IMR-90 (cell line): ENCODE data around the gene OAF. TPM values are rescaled to one million over a fixed set of nuclear protein-coding genes. Genes with fewer than 3 reads are reported as not detected.

ENCODE experiments used
- ATAC-seq: fragments of 200-7000 bp; cut with Tn5 transposase; 2 replicates; pipeline ENCODE4 v1.9.1; 2020; ENCODE audit warnings: low read depth, mild to moderate bottlenecking, moderate library complexity
- BruUV-seq: library from RNA; stranded (reverse); fragments of 400-500 nt; replicated peaks from 2 replicates; lab custom pipeline; 2021; lab: Mats Ljungman, UMichigan
- CTCF ChIA-PET: fragments of 300-600 bp; formaldehyde crosslinking; extraction: SDS; loops from one replicate; lab custom pipeline; 2021; ENCODE audit warnings: antibody characterized with exemption; lab: Yijun Ruan, JAX
- POLR2A ChIA-PET: fragments of 300-600 bp; sonication (Branson Sonifier 250); formaldehyde crosslinking; loops from one replicate; lab custom pipeline; 2022; ENCODE audit warnings: antibody characterized with exemption; ENCODE audit not compliant: unreplicated experiment; lab: Charles Lee
- DNase-seq: peaks from one replicate; pipeline ENCODE4 v3.0.0; 2013
- H2AFZ ChIP-seq: replicated peaks from 2 replicates; pipeline ENCODE3; 2013; ENCODE audit warnings: low read length, mild to moderate bottlenecking; ENCODE audit not compliant: poor library complexity
- H2AK5ac ChIP-seq: 2 replicates; pipeline ENCODE4 v1.6.1; 2013; ENCODE audit warnings: low read depth, low read length, inconsistent platforms
- H2AK9ac ChIP-seq: replicated peaks from 2 replicates; pipeline ENCODE3; 2013; ENCODE audit warnings: mild to moderate bottlenecking, low read depth, low read length, moderate library complexity; ENCODE audit not compliant: poor library complexity
- H2BK120ac ChIP-seq: 2 replicates; pipeline ENCODE4 v1.6.1; 2013; ENCODE audit warnings: low read depth, low read length, inconsistent platforms
- H2BK15ac ChIP-seq: 3 replicates; pipeline ENCODE4 v1.6.1; 2013; ENCODE audit warnings: low read depth, low read length, inconsistent platforms
- H2BK20ac ChIP-seq: 2 replicates; pipeline ENCODE4 v1.6.1; 2013; ENCODE audit warnings: low read depth, mild to moderate bottlenecking, inconsistent platforms, low read length, moderate library complexity
- H2BK5ac ChIP-seq: 2 replicates; pipeline ENCODE4 v1.6.1; 2013; ENCODE audit warnings: mild to moderate bottlenecking, low read depth, low read length, inconsistent platforms; ENCODE audit not compliant: poor library complexity, severe bottlenecking
- H3K14ac ChIP-seq: replicated peaks from 2 replicates; pipeline ENCODE4 v1.6.1; 2013; ENCODE audit warnings: low read depth, low read length, inconsistent platforms
- H3K18ac ChIP-seq: 2 replicates; pipeline ENCODE4 v1.6.1; 2013; ENCODE audit warnings: low read depth, low read length, control low read depth
- H3K23ac ChIP-seq: 2 replicates; pipeline ENCODE4 v1.6.1; 2013; ENCODE audit warnings: low read depth, low read length, inconsistent platforms
- H3K27ac ChIP-seq: 2 replicates; pipeline ENCODE4 v1.5.1; 2013; ENCODE audit warnings: mild to moderate bottlenecking, control low read depth, low read length; ENCODE audit not compliant: insufficient read depth
- H3K27me3 ChIP-seq: 2 replicates; pipeline ENCODE4 v1.6.1; 2013; ENCODE audit warnings: low read length; ENCODE audit not compliant: control insufficient read depth, insufficient read depth
- H3K36me3 ChIP-seq: 2 replicates; pipeline ENCODE4 v1.6.1; 2013; ENCODE audit warnings: low read length, mixed read lengths; ENCODE audit not compliant: control insufficient read depth, insufficient read depth
- H3K4ac ChIP-seq: 2 replicates; pipeline ENCODE4 v1.6.1; 2013; ENCODE audit warnings: low read depth, low read length, inconsistent platforms
- H3K4me1 ChIP-seq: 2 replicates; pipeline ENCODE4 v1.6.1; 2013; ENCODE audit warnings: low read length, mixed read lengths; ENCODE audit not compliant: control insufficient read depth, insufficient read depth
- H3K4me2 ChIP-seq: 2 replicates; pipeline ENCODE4 v1.6.1; 2013; ENCODE audit warnings: low read depth, mild to moderate bottlenecking, control low read depth, low read length, moderate library complexity
- H3K4me3 ChIP-seq: 2 replicates; pipeline ENCODE4 v1.5.1; 2013; ENCODE audit warnings: low read depth, mild to moderate bottlenecking, control low read depth, low read length, moderate library complexity; ENCODE audit not compliant: insufficient read depth
- H3K56ac ChIP-seq: 2 replicates; pipeline ENCODE4 v1.6.1; 2013; ENCODE audit warnings: low read length, inconsistent platforms; ENCODE audit not compliant: insufficient read depth; ENCODE audit errors: extremely low read depth
- H3K79me1 ChIP-seq, 2 experiments: 2 replicates each; pipeline ENCODE4 v1.6.1; 2013; ENCODE audit warnings: low read length in 2 of 2, inconsistent platforms in 1 of 2, low read depth in 1 of 2
- H3K9ac ChIP-seq: 2 replicates; pipeline ENCODE4 v1.6.1; 2013; ENCODE audit warnings: low read depth, low read length, control low read depth
- H3K9me1 ChIP-seq: 2 replicates; pipeline ENCODE4 v1.6.1; 2013; ENCODE audit warnings: low read length, inconsistent platforms; ENCODE audit not compliant: insufficient read depth
- H3K9me3 ChIP-seq: 2 replicates; pipeline ENCODE4 v1.6.1; 2013; ENCODE audit warnings: low read length; ENCODE audit not compliant: control insufficient read depth, insufficient read depth
- H4K20me1 ChIP-seq: 2 replicates; pipeline ENCODE4 v1.6.1; 2013; ENCODE audit warnings: low read length, inconsistent platforms; ENCODE audit not compliant: insufficient read depth
- H4K5ac ChIP-seq: 2 replicates; pipeline ENCODE4 v1.6.1; 2013; ENCODE audit warnings: mild to moderate bottlenecking, low read depth, low read length, control low read depth
- H4K8ac ChIP-seq, 2 experiments: 2 replicates each; pipeline ENCODE4 v1.6.1; 2013; ENCODE audit warnings: low read depth in 2 of 2, low read length in 2 of 2, control low read depth in 1 of 2, inconsistent platforms in 1 of 2
- H4K91ac ChIP-seq: 2 replicates; pipeline ENCODE4 v1.6.1; 2013; ENCODE audit warnings: low read depth, low read length, inconsistent platforms; ENCODE audit not compliant: insufficient read depth
- CEBPB ChIP-seq: IDR thresholded peaks from 2 replicates; pipeline ENCODE4 v1.6.1; 2012; ENCODE audit warnings: low read depth, low read length, improper control_type of control experiment
- CTCF ChIP-seq: conservative IDR thresholded peaks from 2 replicates; pipeline ENCODE4 v1.5.1; 2012; ENCODE audit warnings: mild to moderate bottlenecking, low read depth, low read length, improper control_type of control experiment
- FOS ChIP-seq: fragments of 150-350 bp; IDR thresholded peaks from 2 replicates; pipeline ENCODE4 v1.6.1; 2016; ENCODE audit warnings: low read depth, low read length
- MAFK ChIP-seq: IDR thresholded peaks from 2 replicates; pipeline ENCODE4 v1.6.1; 2012; ENCODE audit warnings: low read depth, low read length, improper control_type of control experiment
- MAZ ChIP-seq: IDR thresholded peaks from 2 replicates; pipeline ENCODE4 v1.6.1; 2012; ENCODE audit warnings: low read depth, mild to moderate bottlenecking, low read length, improper control_type of control experiment, moderate library complexity, borderline replicate concordance
- MXI1 ChIP-seq: IDR thresholded peaks from 2 replicates; pipeline ENCODE4 v1.6.1; 2012; ENCODE audit warnings: low read depth, mild to moderate bottlenecking, low read length, moderate library complexity, borderline replicate concordance
- NFE2L2 ChIP-seq: fragments of 150-350 bp; IDR thresholded peaks from 2 replicates; pipeline ENCODE4 v1.6.1; 2016; ENCODE audit warnings: low read depth, mild to moderate bottlenecking, low read length
- RFX5 ChIP-seq: IDR thresholded peaks from 2 replicates; pipeline ENCODE4 v1.8.0; 2012; ENCODE audit warnings: low read depth, mild to moderate bottlenecking, low read length, moderate library complexity
- SMC3 ChIP-seq: fragments of 150-350 bp; IDR thresholded peaks from 2 replicates; pipeline ENCODE4 v1.6.1; 2016; ENCODE audit warnings: low read depth, mild to moderate bottlenecking, antibody characterized with exemption, low read length, moderate library complexity
- USF2 ChIP-seq: fragments of 150-350 bp; IDR thresholded peaks from 2 replicates; pipeline ENCODE4 v1.6.1; 2017; ENCODE audit warnings: mild to moderate bottlenecking, antibody characterized with exemption, low read length, low read depth
- WGBS, 2 experiments: methylation state at CpG; one replicate each; pipeline versions ENCODE4 v1.1.5 to v1.1.7; 2013; ENCODE audit warnings: missing lambda C conversion rate in 2 of 2; ENCODE audit not compliant: insufficient read length in 1 of 2; ENCODE audit errors: extremely low coverage in 2 of 2; 5-methylcytosine and 5-hydroxymethylcytosine counted together
- dilution Hi-C: fragments of 300-500 bp; cut with HindIII; formaldehyde crosslinking; loops from one replicate; pipeline ENCODE4 v1.14.3; 2018; ENCODE audit warnings: low sequenced_read_pairs; ENCODE audit not compliant: unreplicated experiment
- in situ Hi-C: fragments of 300-500 bp; cut with MboI; formaldehyde crosslinking; loops from 3 replicates; pipeline ENCODE4 v1.14.3; 2019; ENCODE audit warnings: low sequenced_read_pairs, inconsistent platforms, mixed read lengths
- intact Hi-C: fragments of 100-400 bp; cut with micrococcal nuclease; formaldehyde crosslinking; loops from 2 replicates; pipeline ENCODE4 v1.10.0; 2022
- polyA plus RNA-seq, 3 experiments: library from polyadenylated mRNA; depleted of rRNA; stranded (reverse); fragments of >200 nt; gene quantifications; 2 replicates each; pipeline ENCODE4 v1.2.3, GENCODE V29; 2012; ENCODE audit warnings: low replicate concordance in 1 of 3
- total RNA-seq: library from RNA; depleted of rRNA; stranded (reverse); fragments of >200 nt; gene quantifications from 2 replicates; pipeline ENCODE4 v1.2.3, GENCODE V29; 2012
- TF ChIP-seq, protein P1 (sequence below): fragments of 150-350 bp; IDR thresholded peaks from 2 replicates; pipeline ENCODE4 v1.6.1; 2016; ENCODE audit warnings: low read depth, mild to moderate bottlenecking, low read length, moderate library complexity, borderline replicate concordance

OAF gene
- total and polyA plus RNA-seq, 2 of the 4 experiments (the other 2 are of a cell fraction) = 9.9 to 42.0 TPM

DNA sequence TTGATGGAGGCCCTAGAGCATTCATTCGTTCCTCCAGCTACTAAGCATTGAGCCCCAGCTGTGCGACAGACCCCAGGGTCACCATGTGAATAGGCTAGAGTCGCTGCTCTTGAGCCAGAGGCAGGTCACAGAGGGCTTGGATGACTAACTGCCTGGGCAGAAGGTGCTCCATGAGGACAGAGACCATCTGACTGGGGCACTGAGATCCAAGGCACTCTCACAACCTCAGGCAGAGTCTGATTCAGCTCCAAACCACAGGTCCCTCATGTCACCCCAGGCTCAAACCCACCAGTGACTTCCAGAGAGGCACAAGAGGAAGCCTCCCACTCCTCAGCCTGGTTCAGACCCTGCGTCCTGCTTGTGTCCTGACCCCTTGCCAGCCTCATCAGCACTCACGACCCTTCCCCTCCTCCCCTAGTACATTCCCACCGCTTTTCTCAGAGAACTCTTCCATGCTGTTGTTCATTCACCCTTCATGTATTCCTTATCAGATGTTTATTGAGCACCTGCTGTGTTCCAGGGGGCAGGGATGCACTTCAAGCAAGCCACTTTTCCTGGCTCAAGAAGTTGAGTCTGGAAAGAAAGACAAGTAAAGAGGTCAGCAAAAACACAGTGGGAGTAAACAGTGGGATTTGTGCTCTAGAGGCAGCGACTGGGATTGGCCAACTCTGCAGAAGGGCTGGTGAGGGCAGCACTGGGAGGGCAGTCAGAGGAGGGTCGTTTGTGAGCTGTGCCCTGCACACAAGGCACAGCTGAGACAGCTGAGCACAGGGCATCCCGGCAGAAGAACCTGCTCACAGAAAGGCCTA, 9.3 kb downstream of the OAF start:
- Histone ChIP-seq H4K20me1 (peaks cover 19% of the 10 kb centered on the region), H3K9ac (no peak overlapping the region), H3K4me1 (peaks cover 24% of the 10 kb centered on the region), H2BK5ac (no peak overlapping the region), H4K91ac (no peak overlapping the region), H4K8ac (no peak overlapping the region), H3K23ac (no peak overlapping the region), H3K79me1 (peaks cover 3 to 50% of the 10 kb centered on the region in 2 experiments; a peak in 2 of 4 replicates), H2BK15ac (no peak overlapping the region), H3K27ac (no peak overlapping the region), H2BK20ac (no peak overlapping the region), H3K36me3 (no peaks in the 10 kb centered on the region), H3K27me3 (no peaks in the 10 kb centered on the region), H3K9me3 (no peaks in the 10 kb centered on the region), H3K56ac (no peak overlapping the region), H3K4me3 (no peak overlapping the region), H3K4me2 (no peak overlapping the region), H3K14ac (no peak overlapping the region), H3K9me1 (peaks cover 39% of the 10 kb centered on the region), H3K18ac (no peak overlapping the region), H2BK120ac (no peak overlapping the region), H3K4ac (no peak overlapping the region; the same call in 1 of the 2 replicates), H2AK5ac (no peak overlapping the region), H4K5ac (no peak overlapping the region), H2AK9ac (no peak overlapping the region), H2AFZ (no peak overlapping the region)
- dilution Hi-C loops = no loop called here
- CTCF ChIA-PET = no interaction called here
- TF ChIP-seq, protein P1, sequence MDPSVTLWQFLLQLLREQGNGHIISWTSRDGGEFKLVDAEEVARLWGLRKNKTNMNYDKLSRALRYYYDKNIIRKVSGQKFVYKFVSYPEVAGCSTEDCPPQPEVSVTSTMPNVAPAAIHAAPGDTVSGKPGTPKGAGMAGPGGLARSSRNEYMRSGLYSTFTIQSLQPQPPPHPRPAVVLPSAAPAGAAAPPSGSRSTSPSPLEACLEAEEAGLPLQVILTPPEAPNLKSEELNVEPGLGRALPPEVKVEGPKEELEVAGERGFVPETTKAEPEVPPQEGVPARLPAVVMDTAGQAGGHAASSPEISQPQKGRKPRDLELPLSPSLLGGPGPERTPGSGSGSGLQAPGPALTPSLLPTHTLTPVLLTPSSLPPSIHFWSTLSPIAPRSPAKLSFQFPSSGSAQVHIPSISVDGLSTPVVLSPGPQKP = no peak
- TF ChIP-seq USF2 = no peak
- TF ChIP-seq NFE2L2 = no peak
- no peak for TF ChIP-seq MAFK
- TF ChIP-seq RFX5 = no peak
- no peak for TF ChIP-seq MXI1
- TF ChIP-seq CEBPB = no peak
- TF ChIP-seq MAZ = no peak
- no peak for TF ChIP-seq FOS
- TF ChIP-seq SMC3 = no peak
- no peak for TF ChIP-seq CTCF
- 32% methylated on average over 3 of the region's 9 CpGs; no CpG with 5 or more reads in 1 of the 2 experiments for WGBS, 2 experiments
- POLR2A ChIA-PET = no interaction called here
- no peak for ATAC-seq
- no peak for DNase-seq
- BruUV-seq = no TSS peak
- in situ Hi-C loops = no loop called here
- intact Hi-C loops = no loop called here
